Stimulated activated CD4-positive, alpha-beta T cell treated with anti-CD3 and anti-CD28 coated beads, Interleukin-15, amount 100 ng/mL, for 24 hours (primary cell): ENCODE measurements around the gene ZNF621.

Source experiments
- DNase-seq: peaks from one replicate; pipeline ENCODE4 v3.0.0-alpha.2; 2020

The ZNF621 gene

GRCh38 chr3:40524568-40525285 lies at the start of gene ZNF621:
Gene ZNF621, plus strand, starts transcription at chr3:40524960. Its CDS starts 881 bp downstream, at chr3:40525841.
- peak; percentile 90 for DNase-seq

- DNase-seq, result peak; percentile 62
Observed at GRCh38 chr3:40476478-40477470, 48.0 kb upstream of the ZNF621 start, which contains the start of gene ZNF619. Gene ZNF619, plus strand, starts transcription at chr3:40477122. Its CDS starts 858 bp downstream, at chr3:40477980.

GRCh38 chr3:40477666-40478065 lies 47.1 kb upstream of the ZNF621 start:
- DNase-seq, result no peak

- DNase-seq, result no peak
Observed at GRCh38 chr3:40487172-40487571, 37.6 kb upstream of the ZNF621 start.

- DNase-seq, result no peak
Observed at GRCh38 chr3:40490916-40491315, 33.8 kb upstream of the ZNF621 start.

DNA sequence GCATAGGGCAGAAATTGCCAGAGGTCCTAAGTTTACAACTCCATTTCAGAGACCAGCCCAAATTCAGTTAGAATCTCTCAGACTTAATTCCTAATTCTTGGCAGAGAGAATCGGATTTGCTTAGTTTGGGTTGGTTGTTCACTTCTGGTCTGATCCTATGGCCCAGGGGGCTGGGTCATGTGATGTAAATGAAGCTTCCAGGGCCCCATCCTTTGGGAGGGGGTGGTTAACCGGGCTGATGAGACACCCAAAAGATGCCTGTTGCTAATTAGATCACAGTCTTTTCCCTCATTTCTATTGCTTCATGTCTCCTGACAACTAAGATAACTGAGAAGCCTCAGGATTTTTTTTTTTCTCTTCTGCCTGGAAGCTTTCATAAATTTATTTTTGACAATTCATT lies 30.1 kb upstream of the ZNF621 start:
- no peak for DNase-seq

- DNase-seq, result no peak
Observed at GRCh38 chr3:40497288-40497687, 27.5 kb upstream of the ZNF621 start.

GRCh38 chr3:40499952-40500351 lies 24.8 kb upstream of the ZNF621 start:
- no peak for DNase-seq

DNA sequence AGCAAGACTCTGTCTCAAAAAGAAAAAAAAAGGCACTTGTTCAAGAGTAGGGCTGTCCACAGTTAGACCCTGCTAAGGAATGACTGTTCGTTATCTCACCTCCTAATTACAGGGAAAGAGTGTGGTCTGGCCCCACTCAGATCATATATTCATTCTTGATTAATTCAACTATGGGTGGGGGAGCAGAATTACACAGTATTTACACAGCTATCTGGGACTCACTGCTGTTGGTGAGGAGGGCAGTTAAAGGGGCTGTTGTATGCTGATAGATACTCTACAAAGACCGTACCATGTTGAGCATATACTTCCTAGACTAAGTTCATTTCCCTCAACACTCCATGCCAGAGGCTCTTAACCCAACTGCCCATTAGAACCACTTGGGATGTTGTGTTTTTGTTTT lies 22.7 kb upstream of the ZNF621 start:
- DNase-seq, result no peak

- DNase-seq, result peak; percentile 10
Observed at GRCh38 chr3:40504636-40505430, 19.9 kb upstream of the ZNF621 start.

DNA sequence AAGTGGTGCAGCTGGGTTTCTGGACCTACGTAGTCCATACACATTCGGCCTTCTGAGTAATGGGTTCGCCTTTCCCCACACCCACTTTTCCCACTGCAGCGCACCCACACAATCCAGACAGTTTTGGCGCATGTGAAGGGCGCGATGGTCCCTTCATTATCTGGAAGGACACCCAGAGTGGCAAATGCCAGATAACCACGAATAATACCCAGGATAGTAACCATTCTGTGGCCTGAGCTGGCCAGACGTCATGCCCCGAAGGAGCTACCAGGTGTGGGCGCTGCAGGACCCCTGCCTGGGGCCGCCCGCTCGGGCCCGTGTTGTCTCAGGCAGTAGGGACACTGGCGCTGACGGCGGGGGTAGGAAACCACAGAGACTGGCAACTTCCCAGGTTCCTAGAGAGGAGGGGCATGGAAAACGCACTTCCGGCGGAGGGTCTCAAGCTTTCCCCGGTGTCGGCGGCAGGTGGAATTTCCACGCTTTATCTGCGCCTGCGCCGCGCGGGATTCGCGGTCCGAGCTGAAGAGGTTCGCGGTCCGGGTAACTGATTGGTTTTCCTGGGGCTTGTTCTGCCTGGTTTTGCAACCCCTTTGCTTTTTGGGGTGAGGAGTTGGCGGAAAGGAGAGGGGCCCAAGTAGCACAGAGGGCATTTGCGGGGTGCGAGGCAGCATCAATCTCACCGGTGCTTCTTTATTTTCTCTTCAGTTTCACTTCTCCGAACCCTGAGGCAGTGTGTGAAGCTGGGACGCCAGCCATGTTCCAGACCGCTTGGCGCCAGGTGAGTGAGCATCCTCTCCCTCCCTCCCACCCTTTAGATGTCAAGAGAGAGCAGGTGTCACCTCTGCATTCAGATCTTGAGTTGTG lies 18.9 kb upstream of the ZNF621 start, which contains the start of gene ZNF620:
ZNF620 (plus strand) TSS at position 441 of the 864 bp plus-strand sequence; CDS start at position 755, 314 bp downstream.
- peak; percentile 75 for DNase-seq

GRCh38 chr3:40511031-40511718 lies 13.6 kb upstream of the ZNF621 start:
- no peak for DNase-seq

DNA sequence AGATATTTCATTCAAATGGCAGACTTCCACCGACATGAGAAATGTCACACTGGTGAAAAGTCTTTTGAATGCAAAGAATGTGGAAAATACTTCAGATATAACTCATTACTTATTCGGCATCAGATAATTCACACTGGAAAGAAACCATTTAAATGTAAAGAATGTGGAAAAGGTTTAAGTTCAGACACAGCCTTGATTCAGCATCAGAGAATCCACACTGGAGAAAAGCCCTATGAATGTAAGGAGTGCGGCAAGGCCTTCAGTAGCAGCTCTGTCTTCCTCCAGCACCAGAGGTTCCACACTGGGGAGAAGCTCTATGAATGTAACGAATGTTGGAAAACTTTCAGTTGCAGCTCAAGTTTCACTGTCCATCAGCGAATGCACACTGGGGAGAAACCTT lies 8.6 kb upstream of the ZNF621 start:
- DNase-seq, result no peak

- no peak for DNase-seq
Observed at GRCh38 chr3:40518067-40518466, 6.7 kb upstream of the ZNF621 start.

DNA sequence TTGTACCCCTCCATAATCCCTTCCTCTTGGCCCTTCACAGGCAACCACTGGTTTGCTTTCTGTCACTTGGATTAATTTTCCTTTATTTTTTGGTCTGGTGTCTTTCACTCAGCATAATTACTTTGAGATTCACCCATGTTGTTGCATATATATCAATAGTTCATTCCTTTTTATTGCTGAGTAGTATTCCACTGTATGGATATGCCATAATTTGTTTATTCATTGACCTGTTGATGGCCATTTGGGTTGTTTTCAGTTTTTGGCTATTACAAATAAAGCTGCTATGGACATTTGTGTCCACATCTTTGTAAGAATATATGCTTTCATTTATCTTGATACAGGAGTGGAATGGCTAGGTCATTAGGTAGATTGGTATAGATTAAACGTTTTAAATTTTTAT lies 5.9 kb upstream of the ZNF621 start:
- no peak for DNase-seq

- no peak for DNase-seq
Observed at GRCh38 chr3:40521254-40521653, 3.5 kb upstream of the ZNF621 start.

DNA sequence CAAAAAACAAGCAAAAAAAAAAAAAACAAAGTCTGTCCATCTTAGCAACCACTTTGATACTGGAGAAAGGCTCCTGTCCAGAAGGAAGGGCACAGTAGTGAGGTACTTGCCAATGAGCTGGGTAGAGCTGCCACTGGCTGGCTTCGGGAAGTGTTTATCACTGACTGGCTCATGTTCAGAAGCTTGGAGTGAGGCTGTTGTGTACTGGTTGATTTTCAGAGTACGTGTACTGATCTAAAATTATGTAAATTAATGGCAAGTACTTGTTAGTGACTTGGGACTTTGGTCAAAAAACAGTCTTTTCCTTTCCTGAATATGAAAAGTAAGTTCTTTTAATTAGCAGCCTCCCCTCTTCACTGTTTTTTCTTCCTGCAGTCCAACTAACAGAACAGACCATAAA lies 979 bp upstream of the ZNF621 start:
- DNase-seq, result no peak

DNA sequence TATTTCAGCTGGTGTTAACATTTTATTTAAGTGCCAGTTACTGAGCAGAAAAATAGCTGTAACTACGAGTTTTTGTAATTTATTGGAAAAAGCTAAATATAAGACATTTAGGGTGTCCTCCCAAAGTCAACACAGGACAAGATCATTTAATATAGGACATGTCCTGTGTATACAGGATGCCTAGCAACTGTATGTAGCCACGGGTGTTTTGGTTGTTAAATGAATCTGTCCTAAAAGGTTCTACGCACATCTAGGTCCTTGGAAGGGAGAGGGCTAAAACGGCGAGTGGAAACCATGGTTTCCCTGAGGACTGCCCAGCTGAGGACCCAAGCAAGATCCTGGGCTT lies 565 bp upstream of the ZNF621 start:
- no peak for DNase-seq

- no peak for DNase-seq
Observed at GRCh38 chr3:40528426-40528825, 3.7 kb downstream of the ZNF621 start.

- no peak for DNase-seq
Observed at GRCh38 chr3:40532252-40532651, 7.5 kb downstream of the ZNF621 start.

DNA sequence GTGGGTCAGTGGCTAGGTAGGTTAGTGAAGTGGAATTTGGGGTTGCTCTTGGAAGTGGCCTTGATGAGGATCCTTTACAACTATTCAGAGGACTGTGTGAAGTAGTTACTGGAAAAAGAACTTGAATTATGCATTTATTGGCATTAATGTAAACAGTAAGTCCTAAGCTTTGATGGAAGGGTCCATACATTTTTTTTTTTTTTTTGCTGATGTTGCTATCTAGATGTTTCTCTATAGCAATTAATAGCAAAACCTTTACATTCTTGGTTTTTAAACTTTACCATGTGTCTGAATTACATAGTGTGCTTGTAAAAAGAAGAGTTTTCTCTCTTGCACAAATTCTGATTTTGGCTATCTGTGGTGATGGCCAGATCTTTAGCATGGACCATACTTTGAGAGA lies 9.5 kb downstream of the ZNF621 start:
- DNase-seq, result no peak
